Epidermal melanocyte (primary cell): ENCODE data around the gene DLG1.

ENCODE experiments used
- DNase-seq: peaks from one replicate; pipeline ENCODE4 v3.0.0; 2011; ENCODE audit warnings: low spot score; ENCODE audit not compliant: insufficient read length

Gene DLG1

DNA sequence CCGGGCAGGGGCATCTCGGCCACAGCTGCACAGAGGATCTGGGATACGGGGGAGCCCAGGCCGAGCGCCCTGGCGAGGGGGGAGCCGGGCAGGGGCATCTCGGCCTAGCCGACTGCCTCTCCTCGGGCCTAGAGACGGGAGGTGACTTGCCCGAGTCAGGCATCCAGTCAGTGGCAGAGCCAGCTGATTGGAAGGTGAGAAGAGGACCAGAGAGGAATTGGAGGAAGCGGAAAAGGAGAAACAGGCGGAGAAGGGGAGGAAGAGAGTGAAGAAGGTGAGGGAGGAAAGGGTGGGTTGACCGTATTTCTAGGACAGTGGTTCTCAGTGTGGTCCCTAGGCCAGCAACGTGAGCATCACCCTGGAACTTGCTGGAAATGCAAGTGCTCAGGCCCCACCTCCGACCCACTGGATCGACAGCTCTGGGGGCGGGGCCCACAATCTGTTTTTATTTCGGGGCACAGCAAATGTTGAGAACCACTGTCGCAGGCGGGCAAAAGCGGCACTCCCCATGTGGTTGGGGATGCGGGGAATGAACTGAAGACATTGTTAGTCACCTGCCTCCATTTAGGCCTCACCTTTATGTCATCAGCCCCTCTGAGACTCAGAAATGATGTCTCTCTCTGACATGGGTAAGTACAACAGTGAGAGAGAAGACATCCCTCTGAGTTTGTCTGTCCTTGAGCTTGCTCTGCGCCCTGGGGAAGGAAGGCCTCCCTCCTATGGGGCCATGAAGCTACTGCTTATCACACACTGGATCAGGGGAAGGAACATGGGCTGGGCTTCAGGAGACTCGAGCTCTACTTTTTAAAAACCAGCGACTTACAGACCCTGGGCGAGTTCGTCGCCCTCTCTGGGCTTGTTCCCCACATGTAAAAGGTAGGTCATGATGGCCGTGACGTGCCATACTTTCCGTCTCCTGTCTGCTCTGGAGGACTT, 267.8 kb downstream of the DLG1 start:
- no peak for DNase-seq

DNA sequence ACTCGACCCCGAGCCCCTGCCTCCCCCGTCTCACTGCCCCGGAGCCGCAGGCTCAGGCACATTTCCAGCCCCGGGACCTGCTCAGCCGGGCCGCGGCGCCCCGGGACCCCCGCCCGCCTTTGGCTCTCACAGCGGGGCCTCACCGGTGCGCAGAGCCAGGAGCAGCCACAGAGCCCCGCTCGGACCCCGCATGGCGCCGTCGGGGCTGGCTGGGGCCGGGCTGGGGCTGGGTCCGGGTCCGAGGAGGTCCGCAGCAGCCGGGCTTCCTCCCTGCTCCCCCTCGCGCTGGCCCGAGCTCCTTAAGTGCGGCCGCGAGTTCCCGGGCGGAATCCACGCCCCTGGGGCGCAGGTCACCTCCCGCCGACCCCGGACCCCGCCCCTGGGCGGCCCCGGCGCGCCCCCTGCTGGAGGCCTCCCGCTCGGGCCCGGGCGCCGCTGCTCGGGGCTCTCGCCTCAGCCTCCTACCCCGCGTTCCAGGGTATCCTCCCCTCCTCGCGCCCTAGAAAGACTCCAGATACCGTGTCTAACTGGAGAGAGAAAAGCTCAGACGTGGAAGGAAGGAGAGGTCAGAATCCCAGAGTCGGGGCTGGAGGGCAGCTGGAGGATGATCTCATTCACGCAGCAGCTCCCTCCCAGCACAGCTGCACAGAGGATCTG, 268.8 kb downstream of the DLG1 start, which contains the start of gene MELTF:
TSS of gene MELTF (minus strand) at position 307 of the 657 bp plus-strand sequence. CDS start at position 192, 115 bp downstream.
- DNase-seq = peak; percentile 90

DNA sequence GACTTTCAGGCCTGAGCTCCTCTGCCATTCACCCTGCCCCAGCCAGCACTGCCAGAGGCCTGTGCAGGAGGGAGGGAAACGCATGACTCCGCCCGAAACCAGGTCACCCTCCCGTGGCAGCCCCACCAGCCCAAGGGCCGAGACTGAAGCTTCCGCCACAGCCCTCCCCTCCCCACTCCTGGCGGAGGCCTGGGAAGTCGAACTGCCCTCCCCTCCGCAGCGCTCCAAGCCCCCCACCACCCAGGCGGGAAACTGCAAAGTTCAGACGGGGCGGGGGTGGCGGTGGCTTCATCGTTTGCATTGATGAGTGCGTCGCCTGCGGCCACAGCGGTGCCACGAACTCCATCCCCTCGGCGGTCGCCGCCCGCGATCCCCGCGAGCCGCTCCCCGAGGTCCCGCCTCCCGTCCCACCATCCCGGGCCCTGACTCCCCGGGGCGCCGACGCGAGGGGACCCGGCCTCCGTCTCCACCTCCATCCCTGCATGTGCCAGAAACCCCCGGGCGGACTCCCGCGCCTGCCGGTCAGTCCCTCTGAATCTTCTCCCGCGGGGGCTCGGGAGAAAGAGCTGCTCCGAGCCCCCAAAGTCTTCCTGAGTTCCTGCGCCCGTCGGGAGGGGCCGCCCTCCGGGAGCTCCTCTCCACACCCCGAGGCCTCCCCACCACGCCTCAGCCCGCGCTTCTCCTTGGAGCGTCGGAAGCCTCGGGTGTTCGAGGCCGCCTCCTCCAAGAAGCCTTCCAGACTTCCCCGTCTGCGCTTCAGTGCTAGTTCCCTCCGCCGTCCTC, 269.5 kb downstream of the DLG1 start:
- DNase-seq = no peak

DNA sequence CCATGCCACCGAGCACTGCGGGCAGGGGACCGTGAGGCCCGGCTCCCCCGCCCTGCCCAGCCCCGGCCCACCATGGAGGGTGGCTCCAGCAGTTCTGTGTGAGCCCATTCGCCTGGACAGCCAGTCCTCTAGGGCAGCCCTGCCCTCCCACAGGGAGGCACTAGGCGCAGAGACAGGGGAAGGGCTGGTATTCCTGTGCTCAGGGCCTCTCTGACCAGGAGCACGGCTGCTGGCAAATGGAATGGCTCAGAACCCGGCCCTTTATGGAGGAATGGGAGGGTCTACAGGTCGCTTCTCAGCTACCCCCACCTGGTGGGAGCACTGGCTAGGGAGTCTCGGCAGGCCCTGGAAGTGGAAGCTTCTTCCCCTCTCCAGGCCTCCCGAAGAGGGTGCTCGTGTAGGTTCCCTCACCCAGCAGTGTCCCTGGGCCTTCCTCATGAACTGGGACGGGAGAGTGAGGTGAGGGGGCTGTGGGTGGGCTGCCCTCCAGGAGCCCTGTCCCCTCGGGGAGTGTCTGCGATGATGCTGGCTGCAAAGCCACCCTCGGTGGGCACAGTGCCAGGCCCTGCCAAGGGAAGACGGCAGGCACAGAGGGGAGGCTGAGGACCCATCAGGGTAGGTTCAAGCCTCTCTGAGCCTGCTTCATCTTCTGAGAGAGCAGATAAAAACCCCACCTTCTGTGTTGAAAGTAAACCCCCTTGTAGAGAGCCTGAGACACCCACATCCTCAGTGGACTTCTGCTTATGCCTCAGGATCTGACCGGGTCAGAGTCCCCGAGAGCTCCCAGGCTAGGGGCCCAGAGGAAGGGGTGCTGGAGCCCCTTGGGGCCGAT, 270.3 kb downstream of the DLG1 start:
- no peak for DNase-seq

DNA sequence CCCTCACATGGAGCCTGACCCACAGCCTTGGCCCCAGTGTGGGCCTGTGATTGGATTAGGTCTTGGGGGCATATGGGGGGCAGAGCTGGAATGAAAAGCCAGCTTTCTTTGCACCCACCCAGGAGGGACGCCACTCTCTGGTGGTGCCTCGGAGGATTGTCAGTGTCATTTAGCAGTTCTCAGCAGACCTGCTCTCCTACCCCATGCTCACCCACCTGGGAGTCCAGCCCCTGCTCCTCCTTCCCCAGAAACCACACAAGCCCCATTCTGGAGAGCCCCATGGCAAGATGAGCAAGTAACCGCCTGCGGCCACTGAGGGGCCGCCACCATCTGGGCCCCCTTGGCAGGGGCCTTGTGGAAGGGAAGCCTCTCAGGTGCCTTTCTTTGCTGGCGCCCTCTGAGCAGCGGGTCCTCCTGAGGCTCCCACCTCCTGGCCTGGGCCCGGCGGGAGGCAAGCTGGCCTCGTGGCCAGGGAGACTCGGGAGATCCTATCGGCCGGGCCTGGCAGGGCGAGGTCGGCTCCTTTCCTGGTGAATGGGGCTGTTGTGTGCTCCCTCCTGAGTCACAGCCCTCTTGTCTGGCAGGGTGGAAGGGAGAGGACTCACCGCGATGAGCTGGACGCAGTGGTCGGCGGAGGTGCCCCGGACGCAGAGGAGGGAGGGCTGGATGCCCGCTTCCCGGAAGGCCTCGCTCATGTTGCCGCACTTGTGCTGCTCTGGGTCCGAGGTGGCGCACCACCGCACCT, 271.1 kb downstream of the DLG1 start:
- no peak for DNase-seq

DNA sequence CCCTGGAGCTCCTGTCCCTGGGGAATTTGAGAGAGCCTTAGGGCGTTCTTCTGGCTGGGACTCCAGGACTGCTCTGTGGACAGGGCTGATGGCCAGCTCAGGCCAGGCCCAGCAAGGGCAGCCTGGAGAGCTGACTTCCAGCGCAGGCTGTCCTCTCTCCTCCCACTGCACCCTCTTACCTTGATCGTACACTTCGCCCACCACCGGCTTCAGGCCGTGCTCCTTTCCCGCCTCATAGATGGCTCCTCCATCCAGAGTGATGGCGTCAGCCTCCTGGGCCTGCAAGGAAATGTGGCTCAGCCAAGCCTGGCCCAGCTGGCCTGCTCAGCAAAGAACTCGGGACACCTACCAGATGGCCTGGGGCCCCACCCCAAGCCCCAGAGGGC, 271.9 kb downstream of the DLG1 start:
- no peak for DNase-seq

DNA sequence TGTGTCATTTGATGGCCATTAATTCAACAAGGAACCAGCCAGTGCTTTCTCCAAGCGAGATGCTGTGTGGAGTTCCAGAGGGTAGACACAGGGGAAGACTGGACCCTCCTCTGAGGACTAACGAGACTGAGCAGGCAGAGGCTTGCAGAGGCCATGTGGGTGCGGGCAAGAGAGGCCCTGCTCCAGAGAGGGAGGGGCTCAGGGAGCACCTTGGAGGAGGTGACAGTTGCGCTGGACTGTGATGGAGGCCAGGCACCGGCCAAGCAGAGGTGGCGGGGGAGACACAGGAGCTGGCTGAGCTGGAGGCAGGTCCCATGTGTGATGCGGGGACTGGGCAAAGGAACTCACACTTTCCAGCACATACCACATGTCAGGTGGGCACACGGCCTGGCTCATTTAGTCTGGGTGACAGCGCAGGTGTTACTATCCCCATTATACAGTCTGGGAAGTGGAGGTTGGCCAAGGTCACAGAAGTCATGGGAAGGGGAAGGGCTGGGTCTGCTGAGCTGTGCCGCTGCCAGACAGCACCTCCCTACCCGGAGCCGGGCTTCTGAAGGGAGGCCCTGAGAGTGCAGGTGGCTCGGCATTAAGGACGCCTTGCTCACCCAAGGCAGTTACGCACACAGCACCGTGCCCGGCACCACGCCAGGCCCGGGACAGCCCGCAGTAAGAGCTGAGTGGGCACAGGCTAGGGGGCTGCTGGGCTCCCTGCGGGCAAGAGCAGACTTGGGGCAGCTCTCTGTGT, 272.5 kb downstream of the DLG1 start:
- DNase-seq = no peak

DNA sequence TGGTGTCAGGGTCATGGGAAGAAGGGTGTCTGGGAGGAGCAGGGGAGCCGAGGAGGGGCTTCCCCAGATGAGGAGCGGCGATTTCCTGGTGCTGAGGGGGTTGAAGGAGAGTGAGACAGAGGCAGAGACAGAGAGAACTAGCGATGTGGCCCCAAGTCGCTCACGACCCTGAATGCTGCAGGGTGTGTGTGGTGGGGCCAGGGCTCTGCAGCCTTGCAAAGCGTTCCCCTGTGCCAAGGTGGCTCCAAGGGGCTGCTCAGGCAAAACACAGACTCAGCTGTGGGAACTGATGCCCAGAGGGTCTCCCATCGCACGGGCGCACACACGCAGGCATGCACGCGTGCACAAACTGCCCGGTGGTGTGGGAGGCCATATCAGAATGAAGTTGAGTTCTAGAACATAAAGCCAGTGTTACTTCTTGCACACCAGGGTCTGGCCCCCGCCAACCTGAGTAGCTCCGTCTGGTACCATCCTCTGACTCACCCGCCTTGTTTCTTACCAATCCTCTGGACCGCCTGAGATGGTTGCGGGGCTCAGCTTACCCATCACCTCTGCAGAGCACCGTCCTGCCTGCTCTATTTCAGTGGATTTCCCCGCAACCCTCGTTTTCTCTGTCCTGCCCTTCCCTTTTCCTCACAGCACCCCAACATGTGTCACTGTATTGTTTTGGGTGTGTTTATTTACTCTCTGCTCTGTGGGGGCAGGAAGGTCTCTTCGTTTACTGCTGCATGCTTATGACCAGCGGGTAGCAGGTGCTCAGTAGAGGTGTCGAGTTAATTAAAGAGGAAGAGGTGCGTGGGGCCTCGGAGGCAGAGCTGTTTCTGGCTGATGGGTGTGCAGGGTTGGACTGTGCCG, 273.3 kb downstream of the DLG1 start:
- no peak for DNase-seq

DNA sequence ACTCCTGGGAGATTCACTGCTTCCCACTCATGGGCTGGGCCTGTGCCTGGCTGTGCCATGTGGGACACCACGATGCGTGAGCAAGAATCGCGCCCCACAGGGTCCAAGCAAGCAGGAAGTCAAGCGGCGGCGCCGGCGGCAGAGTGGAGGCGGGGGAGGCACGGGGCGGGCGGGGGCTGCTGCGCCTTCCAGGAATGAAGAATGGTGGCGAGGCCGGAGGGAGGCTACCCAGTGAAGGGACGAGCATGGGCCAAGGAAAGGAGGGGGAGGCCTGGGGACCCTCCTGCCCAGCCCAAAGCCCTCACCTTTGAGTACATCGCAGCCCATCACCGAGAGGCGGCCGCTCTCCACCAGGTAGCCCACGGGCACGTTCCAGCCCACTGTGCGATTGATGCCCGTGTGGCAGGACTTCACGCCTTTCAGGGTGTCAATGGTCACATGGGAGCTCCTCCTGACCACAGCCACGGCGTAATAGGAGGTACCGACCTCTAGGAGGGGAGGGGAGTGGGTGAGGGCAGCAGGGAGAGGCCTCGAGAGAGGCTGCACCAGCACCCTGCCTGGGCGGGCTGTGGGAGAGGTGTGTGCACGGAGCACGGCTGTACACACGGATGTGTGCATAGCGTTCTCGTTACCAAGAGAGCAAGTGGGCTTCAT, 274.3 kb downstream of the DLG1 start:
- no peak for DNase-seq

DNA sequence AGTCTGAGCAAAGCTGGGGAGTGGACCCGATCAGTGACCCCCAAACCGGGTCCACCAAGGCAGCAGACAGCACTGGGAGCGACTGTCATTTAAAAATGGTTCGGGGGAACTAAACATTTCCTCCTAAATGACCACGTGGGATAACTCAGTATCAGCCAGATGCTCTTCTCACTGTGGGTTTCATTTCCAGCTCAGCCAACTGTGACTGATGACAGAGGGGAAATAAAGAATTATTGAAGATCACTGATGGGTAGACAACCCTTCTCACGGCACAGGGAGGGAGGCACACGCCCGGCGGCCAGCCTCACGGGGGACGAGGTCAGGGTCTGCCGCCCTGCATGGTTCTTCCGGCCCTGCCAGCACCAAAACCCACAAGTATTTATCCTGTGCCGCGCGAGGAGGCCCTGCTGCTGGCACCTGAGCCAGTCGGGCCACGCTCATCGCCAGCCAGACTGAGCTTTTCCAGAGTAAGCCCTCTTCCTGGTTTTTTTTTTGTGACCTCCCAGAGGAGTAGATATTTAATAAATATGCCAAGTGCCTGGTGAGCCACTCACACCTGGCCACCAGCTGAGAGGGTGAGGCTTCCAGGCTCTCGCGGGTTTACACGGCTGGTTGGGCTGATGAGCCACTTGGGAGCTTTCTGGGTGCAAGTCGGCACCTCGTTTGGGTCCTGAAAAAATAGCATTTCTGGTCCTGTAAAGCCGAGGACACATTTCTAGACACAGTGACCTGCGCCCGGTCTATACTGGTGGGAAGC, 275.0 kb downstream of the DLG1 start:
- DNase-seq = no peak

DNA sequence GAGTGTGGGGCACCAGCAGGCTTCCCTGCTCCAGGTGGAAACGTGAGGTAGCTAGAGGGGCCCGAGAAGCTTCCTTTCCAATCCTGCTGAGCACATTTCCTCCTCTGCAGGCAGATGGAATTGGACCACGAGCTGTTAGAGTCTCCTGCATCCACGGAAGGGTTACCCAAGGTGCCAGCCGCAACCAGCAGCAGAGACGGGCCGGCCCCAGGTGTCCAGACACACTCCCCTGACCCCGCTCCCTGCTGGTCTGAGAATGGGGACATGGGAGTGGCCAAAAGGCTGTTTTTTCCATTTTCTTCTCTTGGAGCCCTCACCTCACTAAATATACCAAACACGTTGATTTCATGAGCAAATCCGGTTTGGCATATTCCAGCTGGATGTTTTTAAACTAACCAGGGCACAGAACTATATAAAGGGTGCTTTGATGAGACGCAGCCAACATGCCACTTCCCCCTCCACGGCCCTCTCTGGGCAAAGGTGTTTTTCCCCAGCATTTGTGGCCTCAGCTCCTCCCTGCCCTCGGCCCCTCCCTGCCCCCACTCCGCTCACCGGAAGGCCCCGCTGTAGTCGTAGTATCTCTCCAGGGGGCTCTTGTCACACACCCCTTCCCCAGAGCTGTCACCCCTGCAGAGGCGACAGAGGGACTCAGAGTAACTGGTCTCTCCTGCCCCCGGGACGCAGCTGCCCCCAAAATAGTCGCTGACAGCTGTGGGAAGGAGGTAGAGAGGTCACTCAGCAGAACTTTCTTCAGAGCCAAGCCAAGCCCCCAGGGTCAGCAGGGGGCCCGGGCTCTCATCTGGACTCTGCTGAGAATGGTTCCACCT, 275.8 kb downstream of the DLG1 start:
- no peak for DNase-seq

DNA sequence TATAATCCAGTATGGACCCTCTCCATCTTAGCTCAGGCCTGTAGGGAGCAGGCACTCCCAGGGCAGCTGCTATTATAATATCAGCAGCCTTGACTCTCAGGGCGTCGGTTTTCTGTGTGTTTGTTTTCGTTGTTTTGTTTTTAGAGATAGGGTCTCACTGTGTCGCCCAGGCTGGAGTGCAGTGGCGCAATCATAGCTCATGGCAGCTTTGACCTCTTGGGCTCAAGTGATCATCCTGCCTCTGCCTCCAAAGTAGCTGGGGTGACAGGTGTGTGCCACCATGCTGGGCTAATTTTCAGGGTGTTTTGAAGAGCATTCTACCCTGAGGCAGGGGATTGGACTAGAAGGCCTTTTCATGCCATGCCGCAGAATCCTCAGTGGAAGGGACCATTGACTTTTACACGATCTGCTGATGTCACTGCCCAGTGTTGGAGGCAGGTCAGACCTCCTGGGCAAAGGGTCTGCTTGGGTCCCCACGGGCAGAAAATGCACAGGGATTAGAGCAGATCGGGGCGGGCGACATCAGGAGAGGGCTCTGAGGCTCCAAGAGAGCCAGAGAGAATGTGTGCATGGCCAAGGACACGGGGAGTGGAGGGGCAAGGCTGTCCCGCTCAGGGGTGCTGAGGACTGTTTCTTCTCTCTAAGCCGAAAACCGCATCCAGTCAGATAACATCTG, 276.5 kb downstream of the DLG1 start:
- DNase-seq = no peak

DNA sequence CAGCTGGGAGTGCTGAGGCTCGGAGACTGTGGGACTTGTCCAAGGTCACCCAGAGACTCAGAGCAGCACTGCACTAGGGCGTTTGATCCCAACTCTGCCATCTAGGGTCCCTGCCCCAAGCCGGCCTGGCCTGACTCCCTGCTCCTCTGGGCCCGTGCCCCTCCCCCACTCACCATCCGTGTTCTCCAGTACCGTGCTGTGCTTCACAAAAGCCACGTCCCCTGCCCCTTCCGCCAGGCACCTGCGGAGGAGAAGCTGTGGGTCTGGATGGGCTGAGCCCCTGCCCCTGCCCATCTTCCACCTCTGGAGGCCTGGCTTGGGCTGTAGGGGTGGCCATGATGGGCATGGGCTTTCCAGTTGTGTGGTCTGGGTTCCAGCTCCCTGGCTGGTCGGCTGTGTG, 277.2 kb downstream of the DLG1 start:
- no peak for DNase-seq

DNA sequence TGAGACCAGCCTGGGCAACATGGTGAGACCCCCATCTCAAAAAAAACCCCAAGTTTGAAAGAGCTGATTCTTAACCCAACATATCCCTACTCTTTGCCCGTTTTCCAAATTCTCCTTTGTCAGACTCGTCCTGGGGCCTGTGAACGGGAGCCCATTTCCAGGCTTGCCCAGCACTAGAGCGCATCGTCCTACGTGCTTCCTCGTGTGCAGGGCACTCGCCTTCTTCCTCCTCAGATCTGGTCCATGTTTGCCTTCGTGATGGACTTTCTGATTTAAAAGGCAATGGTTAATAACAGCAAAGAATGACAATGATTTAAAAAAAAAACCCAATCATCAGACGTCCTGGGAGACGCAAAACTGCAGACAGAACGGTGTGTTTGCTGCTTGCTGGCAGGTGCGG, 278.9 kb downstream of the DLG1 start:
- DNase-seq = no peak

DNA sequence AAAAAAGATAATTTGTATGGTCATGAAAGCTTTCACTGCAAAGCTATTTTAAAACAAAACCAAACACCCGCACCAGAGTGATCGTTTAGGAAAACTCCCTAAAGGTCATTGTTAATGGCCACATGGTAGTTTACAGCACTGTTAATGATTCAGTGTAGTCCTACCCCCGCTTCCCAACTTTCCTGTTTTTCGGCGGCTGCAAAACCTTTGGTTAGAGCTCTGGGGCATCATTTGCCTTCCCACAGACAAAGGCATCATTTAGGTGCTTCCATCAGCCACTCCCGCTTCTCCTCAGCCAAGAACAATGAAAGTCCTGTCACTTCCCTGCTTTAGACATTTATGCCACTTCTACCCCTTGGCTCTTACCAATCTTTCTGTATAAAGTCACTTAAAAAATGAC, 279.4 kb downstream of the DLG1 start:
- DNase-seq = peak; percentile 66

DNA sequence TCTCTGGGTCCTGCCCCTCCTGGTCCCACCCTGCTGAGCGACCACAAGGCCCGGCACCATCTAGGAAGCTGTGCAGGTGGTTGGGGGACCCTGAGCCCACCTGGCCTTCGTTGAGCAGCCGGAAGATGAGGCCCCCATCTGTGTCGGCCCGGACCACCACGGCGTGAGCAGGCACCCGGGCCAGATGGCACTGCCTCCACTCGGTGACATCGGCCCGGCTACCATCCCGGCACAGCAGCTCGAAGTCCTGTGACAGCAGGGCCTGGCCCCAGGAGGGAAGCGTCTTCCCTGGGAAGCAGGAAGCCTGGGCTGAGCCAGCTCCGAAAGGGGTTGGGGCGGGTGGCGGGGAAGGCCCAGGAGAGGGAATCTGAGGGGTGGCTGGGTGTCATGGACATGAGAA, 281.4 kb downstream of the DLG1 start:
- DNase-seq = no peak
